Fibroblast of skin of left quadriceps (primary cell): Measurements from ENCODE around the gene ISM2.

ENCODE experiments used
- DNase-seq, 2 experiments: peaks; one replicate each; pipeline ENCODE4 v3.0.0-alpha.2; 2013; ENCODE audit warnings: low read depth in 2 of 2

ISM2 gene

DNA sequence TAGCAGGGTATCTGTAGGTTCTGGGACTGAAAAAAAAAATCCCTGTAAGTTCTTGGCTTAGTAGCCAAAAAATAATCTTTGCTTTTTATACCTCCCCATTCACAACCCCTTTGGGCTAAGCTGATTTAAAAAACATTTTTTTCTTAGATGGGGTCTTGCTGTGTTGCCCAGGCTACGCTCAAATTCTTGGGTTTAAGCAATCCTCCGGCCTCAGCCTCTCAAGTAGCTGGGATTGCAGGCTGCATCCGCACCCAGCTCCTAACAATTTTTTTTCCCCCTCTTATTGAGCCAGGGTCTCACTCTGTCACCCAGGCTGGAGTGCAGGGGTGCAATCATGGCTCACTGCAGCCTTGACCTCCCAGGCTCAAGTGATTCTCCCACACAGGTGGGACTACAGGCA lies 9.1 kb upstream of the ISM2 start:
- no peak for DNase-seq

- no peak for DNase-seq
Measured at GRCh38 chr14:77505031-77505430, 6.4 kb upstream of the ISM2 start.

- no peak for DNase-seq
Measured at GRCh38 chr14:77503138-77503537, 4.5 kb upstream of the ISM2 start.

DNA sequence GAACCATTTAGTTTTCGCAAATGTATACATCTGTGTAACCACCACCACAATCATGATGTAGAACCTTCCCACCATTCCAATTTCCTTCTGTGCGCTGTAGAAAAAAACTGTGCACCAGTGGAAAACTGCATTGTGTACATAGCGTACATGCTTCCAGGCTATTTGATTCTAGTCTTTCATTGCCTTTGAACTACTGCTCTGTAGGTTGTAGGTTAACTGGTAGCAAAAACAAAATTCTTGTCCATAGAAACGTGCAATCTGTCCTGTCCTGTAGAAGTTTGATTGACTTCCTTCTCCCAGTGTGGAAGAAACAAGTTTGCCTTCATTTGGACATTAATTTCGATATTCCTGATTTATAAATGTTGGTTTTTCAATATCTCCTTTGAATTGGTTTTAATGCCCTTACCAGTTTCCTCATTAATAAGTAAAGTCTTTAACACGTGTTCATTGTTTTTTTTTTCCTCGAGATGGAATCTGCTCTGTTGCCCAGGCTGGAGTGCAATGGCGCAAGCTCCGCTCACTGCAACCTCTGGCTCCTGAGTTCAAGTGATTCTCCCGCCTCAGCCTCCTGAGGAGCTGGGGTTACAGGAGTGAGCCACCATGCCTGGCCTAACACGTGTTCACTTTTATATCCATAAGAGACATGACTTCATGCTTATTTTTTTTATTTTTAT lies 3.6 kb upstream of the ISM2 start:
- DNase-seq = no peak

DNA sequence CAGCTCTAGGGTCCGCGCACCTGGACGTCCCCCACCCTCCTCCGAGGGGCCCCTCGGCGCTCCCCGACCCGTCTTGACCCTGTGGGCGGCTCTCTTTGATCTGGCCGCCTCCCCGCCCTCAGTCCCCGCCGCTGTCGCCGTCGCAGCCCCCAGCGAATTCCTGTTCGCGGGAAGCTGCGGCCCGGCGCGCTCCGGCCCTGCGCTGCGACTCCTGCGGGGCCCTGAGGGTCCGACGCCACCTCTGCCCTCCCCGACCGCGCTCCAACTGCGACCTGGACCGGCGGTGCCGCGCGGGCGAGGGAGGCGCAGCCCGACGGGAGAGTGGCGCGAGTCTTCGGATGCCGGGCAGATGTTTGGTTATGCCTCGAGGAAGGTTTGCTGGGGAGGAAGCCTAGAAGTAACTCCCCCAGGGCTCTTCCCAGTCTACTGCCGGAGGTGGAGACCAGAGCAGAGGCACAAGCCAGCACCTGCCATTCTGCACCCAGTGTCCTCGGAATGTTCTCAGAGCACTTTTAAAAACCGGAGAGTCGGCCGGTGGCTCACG lies 440 bp upstream of the ISM2 start:
- no peak for DNase-seq

DNA sequence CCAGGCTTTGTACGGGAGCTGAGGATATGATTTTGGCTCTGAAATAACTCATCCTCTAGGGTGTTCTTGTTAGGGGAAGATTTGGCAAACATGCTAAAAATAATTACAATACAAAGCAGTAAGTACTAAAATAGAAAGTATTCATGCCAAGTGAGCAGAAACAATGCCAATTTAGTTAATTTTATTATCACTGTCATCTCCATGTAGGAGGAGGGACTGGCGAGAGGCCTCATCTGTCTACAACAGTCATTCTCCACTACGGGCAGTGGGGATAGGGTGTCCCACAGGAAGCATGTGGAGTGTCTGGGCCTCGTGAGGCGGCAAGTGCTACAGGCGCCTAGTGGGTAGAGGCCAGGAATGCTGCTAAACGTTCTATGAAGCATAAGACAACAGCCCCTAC lies 3.3 kb downstream of the ISM2 start:
- no peak for DNase-seq

- no peak for DNase-seq
Measured at GRCh38 chr14:77491056-77491455, 7.6 kb downstream of the ISM2 start.

GRCh38 chr14:77490347-77490986 lies 8.1 kb downstream of the ISM2 start:
- no peak for DNase-seq

DNA sequence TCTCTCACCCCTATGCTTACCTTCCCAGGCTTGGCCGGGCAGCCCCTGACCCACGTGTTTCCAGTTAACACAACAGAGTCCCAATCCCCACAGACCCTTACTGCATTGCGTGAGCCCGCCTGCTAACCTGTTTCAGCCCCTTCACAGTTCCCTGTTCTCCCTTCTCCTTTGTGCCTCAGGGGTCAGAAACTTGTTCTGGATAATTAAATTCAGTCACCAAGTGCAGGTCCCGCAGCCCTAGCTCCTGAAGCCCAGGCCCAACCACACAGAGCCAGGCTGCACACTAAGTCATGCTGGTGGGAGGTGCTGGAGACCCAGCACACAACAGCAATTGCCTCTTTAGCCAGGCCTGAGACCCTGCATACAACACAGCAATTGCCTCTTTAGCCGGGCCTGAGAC lies 9.6 kb downstream of the ISM2 start:
- DNase-seq = no peak

DNA sequence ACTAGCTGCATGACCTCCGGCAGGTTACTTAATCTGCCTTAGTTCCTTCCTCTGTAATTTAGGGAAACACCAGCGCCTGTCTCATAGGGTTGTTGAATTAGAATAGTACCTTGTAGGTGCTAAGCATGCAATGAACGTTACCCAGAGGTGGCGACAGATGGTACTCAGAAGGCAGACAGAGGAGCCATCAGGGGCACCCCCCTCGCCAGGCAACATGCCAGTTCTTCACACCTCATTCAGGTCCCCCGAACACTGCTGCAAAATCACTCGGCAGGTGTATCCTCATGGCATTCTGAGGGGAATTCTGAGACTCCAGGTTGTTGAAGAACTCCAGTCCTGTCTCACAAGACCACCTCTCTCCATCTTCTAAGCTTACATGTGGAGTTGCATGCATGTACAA lies 10.1 kb downstream of the ISM2 start:
- no peak for DNase-seq

GRCh38 chr14:77485901-77486678 lies 12.5 kb downstream of the ISM2 start:
- DNase-seq = peak in 1 of 2 experiments; percentile 6

DNA sequence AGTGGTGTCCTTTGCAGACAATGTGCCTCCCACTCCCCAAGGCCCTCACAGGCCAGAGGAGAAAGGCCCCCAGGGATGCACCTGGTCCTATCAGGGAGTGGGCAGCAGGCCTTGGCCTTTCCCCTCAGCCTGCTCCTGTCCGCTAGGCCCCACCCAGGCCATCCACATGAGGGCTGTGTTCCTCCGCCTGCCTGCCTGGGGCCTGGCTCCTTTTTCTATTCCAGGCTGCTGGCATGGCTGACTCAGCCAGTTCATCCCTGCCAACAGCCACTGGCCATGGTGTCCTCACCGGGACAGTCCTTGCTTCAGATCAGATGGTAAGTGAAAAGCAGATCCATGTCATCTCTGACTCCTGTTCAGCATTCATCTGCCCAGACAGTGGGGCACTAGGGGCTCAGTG lies 13.4 kb downstream of the ISM2 start:
- no peak for DNase-seq

DNA sequence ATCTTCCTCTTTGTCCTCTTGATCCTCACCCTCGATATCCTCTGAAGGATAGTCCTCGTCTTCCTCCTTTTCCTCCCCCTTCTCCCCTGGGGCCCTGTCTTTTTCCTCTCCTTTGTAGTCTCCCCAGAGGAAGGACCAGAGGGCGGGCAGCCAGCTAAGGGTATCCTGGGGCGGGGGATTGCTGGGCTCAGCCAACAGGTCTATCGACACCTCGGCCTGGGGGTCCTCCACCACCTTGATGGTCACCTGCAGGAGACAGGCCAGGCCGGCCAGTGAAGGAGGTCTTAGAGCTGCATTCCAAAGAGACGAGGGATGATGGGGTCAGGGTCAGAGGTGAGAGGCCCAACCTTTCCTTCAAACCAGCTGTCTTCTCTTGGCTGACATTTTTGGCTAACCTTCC lies 16.2 kb downstream of the ISM2 start:
- no peak for DNase-seq

- no peak for DNase-seq
Measured at GRCh38 chr14:77478796-77479195, 19.8 kb downstream of the ISM2 start.

GRCh38 chr14:77478029-77478428 lies 20.6 kb downstream of the ISM2 start:
- DNase-seq = no peak

- DNase-seq = no peak
Measured at GRCh38 chr14:77475432-77476115, 23.0 kb downstream of the ISM2 start.

GRCh38 chr14:77474479-77475177 lies 24.0 kb downstream of the ISM2 start:
- no peak for DNase-seq

DNA sequence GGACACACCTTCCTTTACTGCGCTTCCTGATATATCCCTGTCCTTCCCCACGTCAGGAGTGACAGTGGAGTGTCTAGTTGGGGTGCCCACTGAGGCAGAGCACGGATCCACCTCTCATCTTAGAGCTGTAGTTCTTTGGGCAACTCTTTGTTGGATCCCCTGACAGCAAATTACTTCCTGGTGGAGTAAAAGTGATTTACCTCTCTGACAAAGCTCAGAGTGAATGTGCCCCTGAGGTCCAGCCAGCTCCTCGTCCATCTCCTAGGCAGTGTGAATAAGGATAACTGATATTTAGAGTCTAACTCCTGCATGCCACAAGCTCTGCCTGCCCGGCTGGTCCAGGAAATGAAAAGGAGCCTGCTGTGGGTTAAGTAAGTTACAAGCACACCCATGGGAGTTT lies 24.7 kb downstream of the ISM2 start:
- no peak for DNase-seq

DNA sequence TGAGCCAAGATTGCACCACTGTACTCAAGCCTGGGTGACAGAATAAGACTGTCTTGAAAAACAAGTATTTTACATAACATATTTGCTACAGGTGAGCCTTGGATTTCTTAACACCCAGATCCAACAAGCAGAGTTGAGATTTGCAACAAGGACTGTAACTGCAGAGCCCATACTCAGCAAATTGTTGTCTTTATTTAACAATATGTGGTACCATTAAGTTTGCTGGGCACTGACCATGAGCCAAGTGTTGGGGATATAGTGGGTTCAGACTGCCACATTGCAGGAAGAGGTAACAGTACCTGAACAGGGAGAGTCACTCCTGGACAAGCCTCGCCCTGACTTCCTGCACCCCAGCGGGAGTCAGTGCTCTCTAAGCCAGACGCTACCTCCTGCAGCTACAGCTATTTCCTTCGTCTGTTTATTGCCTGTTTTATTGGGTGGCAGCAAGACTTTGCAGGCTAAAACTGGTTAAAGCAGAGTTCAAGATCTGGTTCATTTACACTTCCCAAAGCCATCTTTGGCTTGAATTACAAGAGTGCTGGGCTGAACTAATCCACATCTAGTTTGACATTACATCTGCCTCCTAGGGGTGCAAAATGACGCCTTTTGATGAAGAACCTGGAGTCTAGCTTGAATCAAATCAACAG lies 28.3 kb downstream of the ISM2 start:
- no peak for DNase-seq

GRCh38 chr14:77469539-77469938 lies 29.1 kb downstream of the ISM2 start:
- no peak for DNase-seq

DNA sequence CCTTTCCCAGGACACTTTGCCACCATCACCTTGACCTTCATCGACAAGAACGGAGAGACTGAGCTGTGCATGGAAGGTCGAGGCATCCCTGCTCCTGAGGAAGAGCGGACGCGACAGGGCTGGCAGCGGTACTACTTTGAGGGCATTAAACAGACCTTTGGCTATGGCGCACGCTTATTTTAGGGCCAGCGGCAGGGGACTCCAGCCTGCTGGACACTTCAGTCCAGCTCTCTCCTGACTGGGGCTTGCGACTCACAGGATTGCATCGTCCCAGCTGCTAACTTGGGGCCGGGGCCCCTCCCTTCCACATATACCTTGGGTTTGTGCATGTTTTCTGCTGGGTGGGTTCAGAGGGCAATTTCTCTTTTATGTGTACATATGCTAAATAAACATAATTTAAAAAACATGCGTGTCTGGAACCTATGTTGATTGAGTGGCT lies 29.5 kb downstream of the ISM2 start:
- DNase-seq = no peak
